Pancreas (tissue), 10 donors: ENCODE data around the gene C11orf21. TPM values are rescaled to one million over a fixed set of nuclear protein-coding genes. Genes with fewer than 3 reads are reported as not detected.
A peak's percentile ranks its signal among the peaks of the same experiment; 100 is the strongest.

ENCODE experiments used
- ATAC-seq, 4 donors: fragments of 200-7000 bp; cut with Tn5 transposase; one replicate each; pipeline versions ENCODE4 v1.8.0 to v1.9.1; 2020; ENCODE audit warnings: mild to moderate bottlenecking in 4 of 4, moderate library complexity in 4 of 4
- DNase-seq, 6 donors: peaks; one replicate each; pipeline ENCODE4 v3.0.0-alpha.2; 2020
- FAIRE-seq: peaks from 2 replicates; lab custom pipeline; 2012; peaks lifted over from hg19 to GRCh38; lab: Jason Lieb, UNC
- H3K27ac ChIP-seq, 4 donors: fragments of 200-600 bp; sonication (generic); 1 replicate in 3 of 4; 2 replicates in 1 of 4; pipeline versions ENCODE4 v1.5.0 to v1.8.0; 2020
- H3K27me3 ChIP-seq, 4 donors: fragments of 200-600 bp; one replicate each; pipeline ENCODE4 v1.8.0; 2021
- H3K36me3 ChIP-seq, 3 donors: fragments of 200-600 bp; sonication (generic) in 1 of 3; one replicate each; pipeline versions ENCODE4 v1.5.0 to v1.8.0; 2020 to 2021
- H3K4me1 ChIP-seq, 3 donors: fragments of 200-600 bp; one replicate each; pipeline ENCODE4 v1.8.0; 2021
- H3K4me3 ChIP-seq, 4 donors: fragments of 200-600 bp; sonication (generic) in 2 of 4; one replicate each; pipeline versions ENCODE4 v1.5.0 to v1.8.0; 2020 to 2021
- H3K9me3 ChIP-seq, 4 donors: fragments of 200-600 bp; one replicate each; pipeline ENCODE4 v1.8.0; 2021
- CTCF ChIP-seq, 4 donors: fragments of 200-600 bp; sonication (generic) in 3 of 4; IDR thresholded peaks; one replicate each; pipeline versions ENCODE4 v1.5.0 to v1.8.0; 2021; ENCODE audit warnings: antibody characterized with exemption in 4 of 4
- WGBS, 2 donors: extraction: QIAGEN DNeasy Blood & Tissue Kit; methylation state at CpG; one replicate each; pipeline ENCODE4 v1.1.7; 2013; 5-methylcytosine and 5-hydroxymethylcytosine counted together
- intact Hi-C, 3 donors: fragments of 100-400 bp; cut with DNase I; formaldehyde crosslinking; loops; one replicate each; pipeline versions ENCODE4 v1.11.1 to v1.14.2; 2022
- polyA plus RNA-seq, 2 donors: library from polyadenylated mRNA; stranded (reverse); fragments of 200-250 nt; gene quantifications; one replicate each; pipeline ENCODE4 v1.2.3, GENCODE V29; 2013
- total RNA-seq, 6 donors: library from RNA; stranded (reverse); fragmentation: NEBNext Ultra II Directional in 4 of 6; extraction: Animal tissue kit (Norgen Biotek cat#: 25700) in 4 of 6; gene quantifications; one replicate each; pipeline versions ENCODE4 v1.2.1 to v1.2.4, GENCODE V29; 2021 to 2023
- donor health status: healthy with polysubstance abuse.
- donor health status: DM: no; HTN: no; CAD: no; lungs with moderate emphysema.
- donor health status: DM: no; HTN: no; CAD: no.
- donor health status: control.
- donor health status: control.
- donor health status: Bipolar disorder and iron deficiency.
- donor health status: DM: yes; HTN: yes; CAD: no.
- donor health status: DM: no; HTN: no; CAD: no.
- donor health status: DM: no; HTN: no; CAD: no.
- donor health status: DM: yes; HTN: yes; CAD: no.

The C11orf21 gene
- under 1 TPM; 0.04 to 0.69 (median 0.19) TPM for total RNA-seq
- under 1 TPM; 0.23 to 0.80 TPM for polyA plus RNA-seq

- H3K36me3 ChIP-seq: no peaks in the 10 kb centered on the region
- no peaks in the 10 kb centered on the region for H3K9me3 ChIP-seq
- intact Hi-C loops: loop anchor here in 1 of 3 donors (2.0 to 10.0 kb wide), 2 partner anchors 105 to 593 kb away; no protein-coding TSS in a partner anchor
- WGBS, 2 donors: 67% methylated on average over 16 of the region's 16 CpGs
- H3K4me1 ChIP-seq: peaks cover 0 to 19% (median 10%) of the 10 kb centered on the region in 3 donors
- DNase-seq (peak in 3 of 6 donors; percentile 24 to 46 (median 38)), ATAC-seq (peak in 2 of 4 donors; percentile 8 to 16), FAIRE-seq (no peak)
- H3K4me3 ChIP-seq: peak within 1 kb of the TSS in 1 of 4 donors; percentile 18
- peak within 1 kb of the TSS in 2 of 4 donors; percentile 6 to 28 for H3K27ac ChIP-seq
- H3K27me3 ChIP-seq: no peaks in the 10 kb centered on the region
- TF ChIP-seq CTCF (IDR thresholded peaks at IDR 0.05): no peak
These were observed at the start of gene C11orf21, which contains the start of gene TSPAN32 for GRCh38 chr11:2301631-2302305. Gene C11orf21 (minus strand): TSS chr11:2301918. CDS start chr11:2301808, 110 bp downstream. Gene TSPAN32 (plus strand): TSS chr11:2302013. CDS start chr11:2302150, 137 bp downstream.

GRCh38 chr11:2348986-2349385 lies 47.3 kb upstream of the C11orf21 start:
- FAIRE-seq: no peak
- no peak for TF ChIP-seq CTCF (IDR thresholded peaks at IDR 0.05)
- Histone ChIP-seq H3K4me1 (no peaks in the 10 kb centered on the region), H3K9me3 (no peaks in the 10 kb centered on the region), H3K27ac (no peak overlapping the region), H3K27me3 (no peaks in the 10 kb centered on the region), H3K36me3 (no peaks in the 10 kb centered on the region), H3K4me3 (no peak overlapping the region)
- intact Hi-C loops: no loop called here
- ATAC-seq: no peak
- 95 to 100% methylated on average over 1 of the region's 1 CpG for WGBS, 2 donors
- no peak for DNase-seq

GRCh38 chr11:2347308-2347830 lies 45.7 kb upstream of the C11orf21 start:
- no peak for ATAC-seq
- TF ChIP-seq CTCF (IDR thresholded peaks at IDR 0.05): no peak
- H3K27ac ChIP-seq: no peak overlapping the region
- no peak overlapping the region for H3K4me3 ChIP-seq
- no peaks in the 10 kb centered on the region for H3K9me3 ChIP-seq
- intact Hi-C loops: no loop called here
- no peak for DNase-seq
- FAIRE-seq: no peak
- H3K36me3 ChIP-seq: no peaks in the 10 kb centered on the region
- no peaks in the 10 kb centered on the region for H3K27me3 ChIP-seq
- 81 to 82% methylated on average over 9 of the region's 9 CpGs for WGBS, 2 donors
- no peaks in the 10 kb centered on the region for H3K4me1 ChIP-seq

GRCh38 chr11:2346586-2347307 lies 45.0 kb upstream of the C11orf21 start:
- no peak for ATAC-seq
- no peak overlapping the region for H3K27ac ChIP-seq
- H3K27me3 ChIP-seq: no peaks in the 10 kb centered on the region
- H3K4me3 ChIP-seq: no peak overlapping the region
- intact Hi-C loops: no loop called here
- no peaks in the 10 kb centered on the region for H3K36me3 ChIP-seq
- no peaks in the 10 kb centered on the region for H3K4me1 ChIP-seq
- DNase-seq: no peak
- no peaks in the 10 kb centered on the region for H3K9me3 ChIP-seq
- 83% methylated on average over 10 of the region's 10 CpGs for WGBS, 2 donors
- FAIRE-seq: no peak
- TF ChIP-seq CTCF (IDR thresholded peaks at IDR 0.05): no peak
